Gastrocnemius medialis (tissue), 4 donors: Measurements from ENCODE around the gene KIF4A.

Source experiments
- POLR2A ChIP-seq, 2 donors: fragments of 450-650 bp; IDR thresholded peaks; one replicate each; pipeline ENCODE4 v1.6.1; 2017; ENCODE audit warnings: antibody characterized with exemption in 2 of 2, mild to moderate bottlenecking in 2 of 2, moderate library complexity in 2 of 2
- TF ChIP-seq, protein P1 (sequence below), 5 experiments: fragments of 450-650 bp in 3 of 5; fragments of 200-600 bp in 2 of 5; sonication (generic) in 2 of 5; IDR thresholded peaks in 4 of 5; conservative IDR thresholded peaks in 1 of 5; 1 replicate in 4 of 5; 2 replicates in 1 of 5; pipeline ENCODE4 v1.5.1; 2016 to 2019; ENCODE audit warnings: antibody characterized with exemption in 5 of 5, mild to moderate bottlenecking in 3 of 5, moderate library complexity in 3 of 5

DNA sequence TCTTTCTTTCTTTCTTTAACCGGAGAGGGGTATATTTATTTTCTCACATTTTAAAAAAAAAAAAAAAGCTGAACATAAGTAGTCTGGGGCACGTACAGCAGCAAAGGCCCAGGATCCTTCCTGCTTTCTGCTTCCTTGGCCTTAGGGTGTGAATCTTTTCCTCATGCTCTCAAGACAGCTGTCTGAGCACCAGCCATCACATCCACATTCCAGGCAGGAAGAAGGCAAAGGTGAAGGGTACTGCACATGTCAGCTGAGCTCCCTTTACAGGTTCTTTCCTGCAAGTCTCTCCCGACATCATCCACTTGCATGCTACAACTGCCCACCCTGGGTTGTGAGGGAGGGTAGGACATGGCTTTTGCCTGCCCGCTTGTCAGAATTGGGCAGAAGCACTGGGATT, 69.6 kb downstream of the KIF4A start:
- TF ChIP-seq, protein P1, sequence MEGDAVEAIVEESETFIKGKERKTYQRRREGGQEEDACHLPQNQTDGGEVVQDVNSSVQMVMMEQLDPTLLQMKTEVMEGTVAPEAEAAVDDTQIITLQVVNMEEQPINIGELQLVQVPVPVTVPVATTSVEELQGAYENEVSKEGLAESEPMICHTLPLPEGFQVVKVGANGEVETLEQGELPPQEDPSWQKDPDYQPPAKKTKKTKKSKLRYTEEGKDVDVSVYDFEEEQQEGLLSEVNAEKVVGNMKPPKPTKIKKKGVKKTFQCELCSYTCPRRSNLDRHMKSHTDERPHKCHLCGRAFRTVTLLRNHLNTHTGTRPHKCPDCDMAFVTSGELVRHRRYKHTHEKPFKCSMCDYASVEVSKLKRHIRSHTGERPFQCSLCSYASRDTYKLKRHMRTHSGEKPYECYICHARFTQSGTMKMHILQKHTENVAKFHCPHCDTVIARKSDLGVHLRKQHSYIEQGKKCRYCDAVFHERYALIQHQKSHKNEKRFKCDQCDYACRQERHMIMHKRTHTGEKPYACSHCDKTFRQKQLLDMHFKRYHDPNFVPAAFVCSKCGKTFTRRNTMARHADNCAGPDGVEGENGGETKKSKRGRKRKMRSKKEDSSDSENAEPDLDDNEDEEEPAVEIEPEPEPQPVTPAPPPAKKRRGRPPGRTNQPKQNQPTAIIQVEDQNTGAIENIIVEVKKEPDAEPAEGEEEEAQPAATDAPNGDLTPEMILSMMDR (IDR thresholded peaks at IDR 0.05 in 4 of 5, conservative IDR thresholded peaks at IDR 0.05 in 1 of 5): no peak
- TF ChIP-seq POLR2A (IDR thresholded peaks at IDR 0.05): no peak
